Neural cell (in vitro differentiated cells): ENCODE measurements around the gene GPS1. TPM values are rescaled to one million over a fixed set of nuclear protein-coding genes. Genes with fewer than 3 reads are reported as not detected.

Experiments
- H2AFZ ChIP-seq: fragments of 200-600, 300-800 bp; sonication (generic), shearing (Covaris generic); 2 replicates; pipeline ENCODE4 v1.6.0; 2014; ENCODE audit warnings: low read depth, mild to moderate bottlenecking, antibody characterized with exemption, low read length, moderate library complexity
- H3F3A ChIP-seq: fragments of 200-600 bp; shearing (Covaris generic); 2 replicates; pipeline ENCODE4 v1.6.1; 2016; ENCODE audit warnings: mild to moderate bottlenecking, moderate library complexity, mixed read lengths, antibody characterized with exemption, low read length; ENCODE audit not compliant: insufficient read depth, poor library complexity, severe bottlenecking
- H3K27ac ChIP-seq: fragments of 200-600, 300-800 bp; sonication (generic), shearing (Covaris generic); 2 replicates; pipeline ENCODE4 v1.5.1; 2014; ENCODE audit warnings: mild to moderate bottlenecking, low read length, moderate library complexity
- H3K27me3 ChIP-seq: fragments of 300-800, 200-600 bp; sonication (generic), shearing (Covaris generic); 2 replicates; pipeline ENCODE4 v1.6.0; 2014; ENCODE audit warnings: mild to moderate bottlenecking, low read depth, low read length, moderate library complexity; ENCODE audit not compliant: insufficient read depth
- H3K36me3 ChIP-seq: fragments of 300-800, 200-600 bp; sonication (generic), shearing (Covaris generic); 2 replicates; pipeline ENCODE4 v1.5.1; 2014; ENCODE audit warnings: mild to moderate bottlenecking, antibody characterized with exemption, low read length, moderate library complexity; ENCODE audit not compliant: insufficient read depth
- H3K4me2 ChIP-seq: fragments of 300-800, 200-600 bp; sonication (generic), shearing (Covaris generic); 2 replicates; pipeline ENCODE4 v1.6.0; 2014; ENCODE audit warnings: mild to moderate bottlenecking, low read length
- H3K4me3 ChIP-seq: fragments of 300-800, 200-600 bp; sonication (generic), shearing (Covaris generic); 2 replicates; pipeline ENCODE4 v1.5.1; 2014; ENCODE audit warnings: mild to moderate bottlenecking, low read length, moderate library complexity
- H3K79me2 ChIP-seq: fragments of 200-600 bp; shearing (Covaris generic); replicated peaks from 2 replicates; pipeline ENCODE4 v1.6.0; 2014; ENCODE audit warnings: mild to moderate bottlenecking, low read length, moderate library complexity; ENCODE audit not compliant: insufficient read depth
- H3K9ac ChIP-seq: fragments of 300-800, 200-600 bp; sonication (generic), shearing (Covaris generic); 2 replicates; pipeline ENCODE4 v1.6.1; 2016; ENCODE audit warnings: mild to moderate bottlenecking, low read length, mixed read lengths
- H3K9me2 ChIP-seq: fragments of 200-600 bp; shearing (Covaris generic); 2 replicates; pipeline ENCODE4 v1.6.1; 2016; ENCODE audit warnings: mild to moderate bottlenecking, low read length, mixed read lengths; ENCODE audit not compliant: insufficient read depth
- H3K9me3 ChIP-seq: fragments of 200-600, 300-800 bp; sonication (generic), shearing (Covaris generic); 2 replicates; pipeline ENCODE4 v1.6.1; 2016; ENCODE audit warnings: mild to moderate bottlenecking, mixed run types, low read length, moderate library complexity, mixed read lengths
- H4K20me1 ChIP-seq: fragments of 200-600 bp; shearing (Covaris generic); 2 replicates; pipeline ENCODE4 v1.6.1; 2016; ENCODE audit warnings: mild to moderate bottlenecking, mixed run types; ENCODE audit not compliant: insufficient read depth
- CTCF ChIP-seq: fragments of 450-650 bp; IDR thresholded peaks from 2 replicates; pipeline ENCODE4 v1.5.1; 2014; ENCODE audit warnings: antibody characterized with exemption, mild to moderate bottlenecking, moderate library complexity; ENCODE audit not compliant: poor library complexity, severe bottlenecking
- EP300 ChIP-seq: fragments of 450-650 bp; conservative IDR thresholded peaks from 2 replicates; pipeline ENCODE4 v1.6.1; 2014; ENCODE audit warnings: antibody characterized with exemption, mild to moderate bottlenecking, moderate library complexity; ENCODE audit not compliant: poor library complexity, severe bottlenecking
- EZH2 ChIP-seq: fragments of 200-600, 300-800 bp; shearing (Covaris generic), sonication (generic); IDR thresholded peaks from 2 replicates; pipeline ENCODE4 v1.6.1; 2014; ENCODE audit warnings: antibody characterized with exemption, low read length, borderline replicate concordance, mild to moderate bottlenecking; ENCODE audit not compliant: insufficient read depth, poor library complexity, severe bottlenecking
- MXI1 ChIP-seq: fragments of 450-650 bp; conservative IDR thresholded peaks from 2 replicates; pipeline ENCODE4 v1.6.1; 2014; ENCODE audit warnings: antibody characterized with exemption, mild to moderate bottlenecking; ENCODE audit not compliant: poor library complexity, severe bottlenecking
- POLR2AphosphoS5 ChIP-seq: IDR thresholded peaks from 2 replicates; pipeline ENCODE4 v1.6.1; 2012
- RAD21 ChIP-seq: fragments of 450-650 bp; conservative IDR thresholded peaks from 2 replicates; pipeline ENCODE4 v1.6.1; 2014; ENCODE audit warnings: antibody characterized with exemption, mild to moderate bottlenecking, moderate library complexity
- REST ChIP-seq: IDR thresholded peaks from 2 replicates; pipeline ENCODE4 v1.6.1; 2012; ENCODE audit warnings: borderline replicate concordance
- SMC3 ChIP-seq: fragments of 450-650 bp; conservative IDR thresholded peaks from 2 replicates; pipeline ENCODE4 v1.6.1; 2014; ENCODE audit warnings: antibody characterized with exemption, mild to moderate bottlenecking, moderate library complexity; ENCODE audit not compliant: poor library complexity
- TAF1 ChIP-seq: IDR thresholded peaks from 2 replicates; pipeline ENCODE4 v1.6.1; 2012; ENCODE audit warnings: low read depth
- polyA plus RNA-seq: library from polyadenylated mRNA; depleted of rRNA; stranded (reverse); fragments of >200 nt; gene quantifications from 2 replicates; pipeline ENCODE4 v1.2.3, GENCODE V29; 2014

Gene GPS1
- polyA plus RNA-seq, 1 donor from 2014 or later: 170 TPM

GRCh38 chr17:82105882-82106687, 54.4 kb downstream of the GPS1 start:
- no peak overlapping the region for H3K4me2 ChIP-seq
- no peak overlapping the region for H3K9ac ChIP-seq
- H3K27me3 ChIP-seq: no peaks in the 10 kb centered on the region
- no peaks in the 10 kb centered on the region for H3K9me3 ChIP-seq
- H3K79me2 ChIP-seq: no peaks in the 10 kb centered on the region
- H2AFZ ChIP-seq: no peak overlapping the region
- no peaks in the 10 kb centered on the region for H4K20me1 ChIP-seq
- H3F3A ChIP-seq: no peaks in the 10 kb centered on the region
- H3K27ac ChIP-seq: no peak overlapping the region
- no peaks in the 10 kb centered on the region for H3K9me2 ChIP-seq
- H3K36me3 ChIP-seq: no peaks in the 10 kb centered on the region
- TF ChIP-seq RAD21 (no peak), EP300 (no peak), SMC3 (no peak), TAF1 (no peak), POLR2AphosphoS5 (no peak), EZH2 (no peak), REST (no peak), CTCF (no peak), MXI1 (no peak)
- H3K4me3 ChIP-seq: no peak overlapping the region

- Histone ChIP-seq H3K4me3 (no peak overlapping the region), H2AFZ (no peak overlapping the region), H3K9me3 (no peaks in the 10 kb centered on the region), H3K79me2 (no peaks in the 10 kb centered on the region), H3K9me2 (no peaks in the 10 kb centered on the region), H3K36me3 (no peaks in the 10 kb centered on the region), H3F3A (no peaks in the 10 kb centered on the region), H3K27me3 (no peaks in the 10 kb centered on the region), H3K27ac (no peak overlapping the region), H3K9ac (no peak overlapping the region), H4K20me1 (no peaks in the 10 kb centered on the region), H3K4me2 (no peak overlapping the region)
- no peak for TF ChIP-seq SMC3
- no peak for TF ChIP-seq TAF1
- no peak for TF ChIP-seq EZH2
- no peak for TF ChIP-seq CTCF
- no peak for TF ChIP-seq POLR2AphosphoS5
- TF ChIP-seq MXI1: no peak
- TF ChIP-seq REST: no peak
- TF ChIP-seq RAD21: no peak
- no peak for TF ChIP-seq EP300
These were observed 55.1 kb downstream of the GPS1 start for GRCh38 chr17:82106688-82107305.
